HCT116 (cell line): ENCODE results near the gene RIT1. TPM values are rescaled to one million over a fixed set of nuclear protein-coding genes. Genes with fewer than 3 reads are reported as not detected.

ENCODE experiments used
- ATAC-seq: fragments of 200-7000 bp; cut with Tn5 transposase; 2 replicates; pipeline ENCODE4 v1.9.1; 2020; ENCODE audit warnings: mild to moderate bottlenecking, moderate library complexity
- BruUV-seq: library from RNA; stranded (reverse); fragments of 400-500 nt; replicated peaks from 2 replicates; lab custom pipeline; 2021; lab: Mats Ljungman, UMichigan
- CTCF ChIA-PET: fragments of 300-600 bp; sonication (Branson Sonifier 250); formaldehyde crosslinking; loops from one replicate; lab custom pipeline; 2021; ENCODE audit warnings: antibody characterized with exemption; lab: Charles Lee
- POLR2A ChIA-PET: fragments of 300-600, 350-600 bp; sonication (Branson Sonifier 250); formaldehyde crosslinking; loops from one replicate; lab custom pipeline; 2021; ENCODE audit warnings: antibody characterized with exemption; lab: Charles Lee
- RAD21 ChIA-PET, 2 experiments: fragments of 300-600 bp; sonication (Branson Sonifier 250); formaldehyde crosslinking; loops; one replicate each; lab custom pipeline; 2023; ENCODE audit warnings: low total read pairs in 2 of 2; ENCODE audit not compliant: uncharacterized antibody in 2 of 2, unreplicated experiment in 2 of 2, low non-redundant PET in 1 of 2; lab: Charles Lee
- DNase-seq: peaks from one replicate; pipeline ENCODE4 v3.0.0-alpha.2; 2010; ENCODE audit warnings: low read depth, low spot score
- H2AFZ ChIP-seq: fragments of 200-600 bp; shearing (Covaris generic), sonication (generic); 2 replicates; pipeline ENCODE4 v1.6.1; 2017; ENCODE audit warnings: low read depth, mixed run types, mixed read lengths, antibody characterized with exemption, low read length; ENCODE audit not compliant: poor library complexity, severe bottlenecking
- H3K27ac ChIP-seq: 2 replicates; pipeline ENCODE4 v1.5.1; 2012; ENCODE audit warnings: low read depth, low read length
- H3K27me3 ChIP-seq: fragments of 200-600 bp; sonication (generic); 2 replicates; pipeline ENCODE4 v1.6.1; 2016; ENCODE audit warnings: mixed run types, low read length, mixed read lengths; ENCODE audit not compliant: insufficient read depth
- H3K36me3 ChIP-seq, 2 experiments: fragments of 200-500 bp in 1 of 2; fragments of 200-600 bp in 1 of 2; sonication (Bioruptor generic) in 1 of 2; sonication (generic) in 1 of 2; 2 replicates each; pipeline versions ENCODE4 v1.5.1 to v1.6.1; 2014 to 2016; ENCODE audit warnings: low read length in 2 of 2, inconsistent platforms in 1 of 2, mixed read lengths in 1 of 2, mixed run types in 1 of 2; ENCODE audit not compliant: insufficient read depth in 2 of 2, control insufficient read depth in 1 of 2
- H3K4me1 ChIP-seq, 2 experiments: fragments of 200-600 bp in 1 of 2; sonication (generic) in 1 of 2; 2 replicates each; pipeline versions ENCODE4 v1.5.1 to v1.6.1; 2012 to 2017; ENCODE audit warnings: low read length in 2 of 2, inconsistent platforms in 1 of 2, mild to moderate bottlenecking in 1 of 2, mixed read lengths in 1 of 2, mixed run types in 1 of 2, moderate library complexity in 1 of 2; ENCODE audit not compliant: insufficient read depth in 2 of 2, control insufficient read depth in 1 of 2
- H3K4me2 ChIP-seq: fragments of 200-600 bp; sonication (generic); 2 replicates; pipeline ENCODE4 v1.6.1; 2017; ENCODE audit warnings: mixed run types, low read length, mixed read lengths
- H3K4me3 ChIP-seq, 2 experiments: fragments of 200-600 bp in 1 of 2; sonication (generic) in 1 of 2; replicated peaks in 1 of 2; 2 replicates each; pipeline ENCODE4 v1.5.1; 2011 to 2016; ENCODE audit warnings: low read length in 2 of 2, control low read depth in 1 of 2, low read depth in 1 of 2, mild to moderate bottlenecking in 1 of 2, mixed read lengths in 1 of 2, mixed run types in 1 of 2
- H3K79me2 ChIP-seq: fragments of 200-600 bp; sonication (generic); 2 replicates; pipeline ENCODE4 v1.6.1; 2017; ENCODE audit warnings: mild to moderate bottlenecking, mixed run types, low read length, moderate library complexity, mixed read lengths; ENCODE audit not compliant: insufficient read depth
- H3K9ac ChIP-seq: fragments of 200-600 bp; sonication (generic); 2 replicates; pipeline ENCODE4 v1.6.1; 2016; ENCODE audit warnings: low read length, mixed read lengths
- H3K9me2 ChIP-seq: fragments of 200-600 bp; sonication (generic), shearing (Covaris generic); 2 replicates; pipeline ENCODE4 v1.6.1; 2017; ENCODE audit warnings: mixed run types, mild to moderate bottlenecking, moderate library complexity; ENCODE audit not compliant: insufficient read depth
- H3K9me3 ChIP-seq, 2 experiments: fragments of 200-500 bp in 1 of 2; fragments of 200-600 bp in 1 of 2; sonication (Bioruptor generic) in 1 of 2; sonication (generic) in 1 of 2; 2 replicates each; pipeline ENCODE4 v1.6.1; 2014 to 2017; ENCODE audit warnings: low read length in 2 of 2, mixed read lengths in 2 of 2, inconsistent platforms in 1 of 2, low read depth in 1 of 2, mild to moderate bottlenecking in 1 of 2, mixed run types in 1 of 2, moderate library complexity in 1 of 2; ENCODE audit not compliant: control insufficient read depth in 1 of 2, insufficient read depth in 1 of 2
- H4K20me1 ChIP-seq: fragments of 200-600 bp; sonication (generic), shearing (Covaris generic); 2 replicates; pipeline ENCODE4 v1.6.1; 2017; ENCODE audit warnings: mixed run types, mild to moderate bottlenecking, moderate library complexity; ENCODE audit not compliant: insufficient read depth
- ATF3 ChIP-seq: IDR thresholded peaks from 2 replicates; pipeline ENCODE4 v1.6.1; 2012
- CBX3 ChIP-seq: IDR thresholded peaks from 2 replicates; pipeline ENCODE4 v1.6.1; 2012; ENCODE audit warnings: low read depth
- CEBPB ChIP-seq: IDR thresholded peaks from 2 replicates; pipeline ENCODE4 v1.6.1; 2012; ENCODE audit warnings: low read depth
- EGR1 ChIP-seq: IDR thresholded peaks from 2 replicates; pipeline ENCODE4 v1.6.1; 2012; ENCODE audit warnings: low read depth
- ELF1 ChIP-seq: IDR thresholded peaks from 2 replicates; pipeline ENCODE4 v1.6.1; 2012; ENCODE audit warnings: low read depth, borderline replicate concordance
- EZH2 ChIP-seq: fragments of 200-600 bp; sonication (generic); IDR thresholded peaks from 2 replicates; pipeline ENCODE4 v1.6.1; 2017; ENCODE audit warnings: antibody characterized with exemption, mixed run types
- FOSL1 ChIP-seq: IDR thresholded peaks from 2 replicates; pipeline ENCODE4 v1.6.1; 2012; ENCODE audit warnings: low read depth
- JUND ChIP-seq: IDR thresholded peaks from 2 replicates; pipeline ENCODE4 v1.6.1; 2012
- POLR2A ChIP-seq: IDR thresholded peaks from 2 replicates; pipeline ENCODE4 v1.7.0; 2011; ENCODE audit warnings: borderline replicate concordance; ENCODE audit not compliant: insufficient read depth, insufficient read length; ENCODE audit errors: extremely low read depth
- POLR2AphosphoS5 ChIP-seq: IDR thresholded peaks from 2 replicates; pipeline ENCODE4 v1.6.1; 2011; ENCODE audit warnings: mild to moderate bottlenecking, low read depth, low read length, moderate library complexity
- RAD21 ChIP-seq: IDR thresholded peaks from 2 replicates; pipeline ENCODE4 v1.6.1; 2012; ENCODE audit warnings: low read depth, mild to moderate bottlenecking
- REST ChIP-seq: IDR thresholded peaks from 2 replicates; pipeline ENCODE4 v1.6.1; 2012; ENCODE audit warnings: low read depth
- SP1 ChIP-seq: IDR thresholded peaks from 2 replicates; pipeline ENCODE4 v1.6.1; 2012; ENCODE audit warnings: low read depth
- TCF7L2 ChIP-seq: IDR thresholded peaks from 2 replicates; pipeline ENCODE4 v1.7.0; 2011; ENCODE audit warnings: borderline replicate concordance, inconsistent platforms; ENCODE audit not compliant: insufficient read depth, insufficient read length; ENCODE audit errors: extremely low read depth
- ZFX ChIP-seq: fragments of 450-650 bp; IDR thresholded peaks from 2 replicates; pipeline ENCODE4 v1.6.1; 2017
- ZNF274 ChIP-seq: fragments of 200-500 bp; sonication (Bioruptor generic); IDR thresholded peaks from 2 replicates; pipeline ENCODE4 v1.6.1; 2014; ENCODE audit warnings: mild to moderate bottlenecking, low read depth, low read length, inconsistent platforms
- intact Hi-C: fragments of 100-400 bp; cut with micrococcal nuclease; formaldehyde crosslinking; loops from 2 replicates; pipeline ENCODE4 v1.10.0; 2022
- total RNA-seq: library from RNA; stranded (reverse); gene quantifications from one replicate; pipeline ENCODE4 v1.2.1, GENCODE V29; 2021; ENCODE audit not compliant: unreplicated experiment

RIT1 gene
- total RNA-seq, 1 experiment from 2014 or later: 10.2 TPM

- no peak overlapping the region for H3K4me2 ChIP-seq
- CTCF ChIA-PET: no interaction called here
Observed at GRCh38 chr1:155919801-155920200, 8.7 kb upstream of the RIT1 start.

GRCh38 chr1:155918660-155919059 lies 7.5 kb upstream of the RIT1 start:
- POLR2A ChIA-PET: interaction anchor here (0.6 kb wide), 1 partner anchor 60 kb away, joined by 3 read pairs; the partner anchor contains the start of gene ARHGEF2
- H3K4me2 ChIP-seq: no peak overlapping the region
- intact Hi-C loops: no loop called here
- TF ChIP-seq POLR2AphosphoS5 (no peak), ZNF274 (no peak), ZFX (no peak), ELF1 (no peak), ATF3 (no peak), TCF7L2 (no peak), CBX3 (no peak), RAD21 (no peak), JUND (no peak), REST (no peak), POLR2A (no peak), EZH2 (no peak), CEBPB (no peak), SP1 (no peak), FOSL1 (no peak), EGR1 (no peak)

More at GRCh38 chr1:155919801-155920200, 8.7 kb upstream of the RIT1 start:
- Histone ChIP-seq H2AFZ (no peak overlapping the region), H3K27ac (no peak overlapping the region), H3K4me1 (no peaks in the 10 kb centered on the region), H3K79me2 (peaks cover 83% of the 10 kb centered on the region), H3K9me3 (no peaks in the 10 kb centered on the region), H3K9ac (no peak overlapping the region), H3K36me3 (peaks cover 77 to 80% of the 10 kb centered on the region in 2 experiments), H3K27me3 (no peaks in the 10 kb centered on the region), H4K20me1 (peaks cover 24% of the 10 kb centered on the region; the same call in 1 of the 2 replicates), H3K4me3 (no peak overlapping the region), H3K9me2 (no peaks in the 10 kb centered on the region)
- ATAC-seq (no peak), DNase-seq (no peak)
- intact Hi-C loops: no loop called here
- ChIA-PET RAD21 (no interaction called here), POLR2A (no interaction called here)
- TF ChIP-seq POLR2A (no peak), EZH2 (no peak)
- no TSS peak for BruUV-seq

More at GRCh38 chr1:155918660-155919059, 7.5 kb upstream of the RIT1 start:
- no peak overlapping the region for H3K4me3 ChIP-seq
- no peak overlapping the region for H3K9ac ChIP-seq
- peaks cover 0 to 3% of the 10 kb centered on the region in 2 experiments; a peak in 2 of 4 replicates for H3K4me1 ChIP-seq
- H3K79me2 ChIP-seq: peaks cover 76% of the 10 kb centered on the region
- H3K9me2 ChIP-seq: no peaks in the 10 kb centered on the region
- peaks cover 83% of the 10 kb centered on the region in 2 experiments for H3K36me3 ChIP-seq
- H2AFZ ChIP-seq: no peak overlapping the region
- no peak overlapping the region for H3K27ac ChIP-seq
- H4K20me1 ChIP-seq: peaks cover 22% of the 10 kb centered on the region; the same call in 1 of the 2 replicates
- RAD21 ChIA-PET: no interaction called here
- no peaks in the 10 kb centered on the region for H3K9me3 ChIP-seq
- DNase-seq (no peak), ATAC-seq (no peak)
- CTCF ChIA-PET: interaction anchor here (0.7 kb wide), 1 partner anchor 154 kb away, joined by 4 read pairs; no protein-coding TSS in a partner anchor
- H3K27me3 ChIP-seq: no peaks in the 10 kb centered on the region
- BruUV-seq: no TSS peak
